ENCODE results near the gene CASQ2.

DNA sequence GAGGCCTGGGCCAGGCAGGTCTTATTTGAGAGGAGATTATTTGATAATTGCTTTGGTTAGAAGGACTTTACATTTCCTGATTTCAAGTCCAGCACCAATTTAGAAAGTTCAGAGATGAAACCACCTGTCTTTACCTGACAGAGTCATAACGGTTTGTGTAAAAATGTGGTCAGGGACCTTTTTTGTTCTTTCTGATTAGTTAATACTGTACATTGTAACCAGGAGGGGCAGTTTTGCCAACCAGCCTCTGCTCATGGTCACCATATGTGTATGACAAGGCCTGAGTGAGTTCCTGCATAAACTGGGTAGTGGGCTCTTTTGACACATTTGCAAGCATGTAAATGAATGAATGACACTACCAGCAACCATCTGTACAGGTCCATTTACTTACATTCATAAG is 70.9 kb downstream of the CASQ2 start:
- TF ChIP-seq, protein P1, sequence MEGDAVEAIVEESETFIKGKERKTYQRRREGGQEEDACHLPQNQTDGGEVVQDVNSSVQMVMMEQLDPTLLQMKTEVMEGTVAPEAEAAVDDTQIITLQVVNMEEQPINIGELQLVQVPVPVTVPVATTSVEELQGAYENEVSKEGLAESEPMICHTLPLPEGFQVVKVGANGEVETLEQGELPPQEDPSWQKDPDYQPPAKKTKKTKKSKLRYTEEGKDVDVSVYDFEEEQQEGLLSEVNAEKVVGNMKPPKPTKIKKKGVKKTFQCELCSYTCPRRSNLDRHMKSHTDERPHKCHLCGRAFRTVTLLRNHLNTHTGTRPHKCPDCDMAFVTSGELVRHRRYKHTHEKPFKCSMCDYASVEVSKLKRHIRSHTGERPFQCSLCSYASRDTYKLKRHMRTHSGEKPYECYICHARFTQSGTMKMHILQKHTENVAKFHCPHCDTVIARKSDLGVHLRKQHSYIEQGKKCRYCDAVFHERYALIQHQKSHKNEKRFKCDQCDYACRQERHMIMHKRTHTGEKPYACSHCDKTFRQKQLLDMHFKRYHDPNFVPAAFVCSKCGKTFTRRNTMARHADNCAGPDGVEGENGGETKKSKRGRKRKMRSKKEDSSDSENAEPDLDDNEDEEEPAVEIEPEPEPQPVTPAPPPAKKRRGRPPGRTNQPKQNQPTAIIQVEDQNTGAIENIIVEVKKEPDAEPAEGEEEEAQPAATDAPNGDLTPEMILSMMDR (IDR thresholded peaks at IDR 0.05), result no peak
- TF ChIP-seq RFX5 (IDR thresholded peaks at IDR 0.05; ENCODE audit: low read length) (no peak), GATA2 (CRISPR knock-in tag; IDR thresholded peaks at IDR 0.05) (no peak), EZH2phosphoT487 (IDR thresholded peaks at IDR 0.05; ENCODE audit: borderline replicate concordance, low read depth) (no peak), POLR2AphosphoS5 (IDR thresholded peaks at IDR 0.05; ENCODE audit: low read depth, low read length) (no peak), CHD2 (IDR thresholded peaks at IDR 0.05; ENCODE audit: low read length, partially characterized antibody) (no peak), JUND (IDR thresholded peaks at IDR 0.05) (no peak), RXRA (IDR thresholded peaks at IDR 0.05; ENCODE audit: borderline replicate concordance, low read depth) (no peak), GABPA (IDR thresholded peaks at IDR 0.05; ENCODE audit: low read depth) (no peak)
- TF ChIP-seq, protein P2, sequence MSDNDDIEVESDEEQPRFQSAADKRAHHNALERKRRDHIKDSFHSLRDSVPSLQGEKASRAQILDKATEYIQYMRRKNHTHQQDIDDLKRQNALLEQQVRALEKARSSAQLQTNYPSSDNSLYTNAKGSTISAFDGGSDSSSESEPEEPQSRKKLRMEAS (IDR thresholded peaks at IDR 0.05; ENCODE audit: low read depth), result no peak
- TF ChIP-seq, protein P3, sequence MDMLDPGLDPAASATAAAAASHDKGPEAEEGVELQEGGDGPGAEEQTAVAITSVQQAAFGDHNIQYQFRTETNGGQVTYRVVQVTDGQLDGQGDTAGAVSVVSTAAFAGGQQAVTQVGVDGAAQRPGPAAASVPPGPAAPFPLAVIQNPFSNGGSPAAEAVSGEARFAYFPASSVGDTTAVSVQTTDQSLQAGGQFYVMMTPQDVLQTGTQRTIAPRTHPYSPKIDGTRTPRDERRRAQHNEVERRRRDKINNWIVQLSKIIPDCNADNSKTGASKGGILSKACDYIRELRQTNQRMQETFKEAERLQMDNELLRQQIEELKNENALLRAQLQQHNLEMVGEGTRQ (IDR thresholded peaks at IDR 0.05; ENCODE audit: borderline replicate concordance, low read depth, low read length), result no peak
- TF ChIP-seq, protein P4, sequence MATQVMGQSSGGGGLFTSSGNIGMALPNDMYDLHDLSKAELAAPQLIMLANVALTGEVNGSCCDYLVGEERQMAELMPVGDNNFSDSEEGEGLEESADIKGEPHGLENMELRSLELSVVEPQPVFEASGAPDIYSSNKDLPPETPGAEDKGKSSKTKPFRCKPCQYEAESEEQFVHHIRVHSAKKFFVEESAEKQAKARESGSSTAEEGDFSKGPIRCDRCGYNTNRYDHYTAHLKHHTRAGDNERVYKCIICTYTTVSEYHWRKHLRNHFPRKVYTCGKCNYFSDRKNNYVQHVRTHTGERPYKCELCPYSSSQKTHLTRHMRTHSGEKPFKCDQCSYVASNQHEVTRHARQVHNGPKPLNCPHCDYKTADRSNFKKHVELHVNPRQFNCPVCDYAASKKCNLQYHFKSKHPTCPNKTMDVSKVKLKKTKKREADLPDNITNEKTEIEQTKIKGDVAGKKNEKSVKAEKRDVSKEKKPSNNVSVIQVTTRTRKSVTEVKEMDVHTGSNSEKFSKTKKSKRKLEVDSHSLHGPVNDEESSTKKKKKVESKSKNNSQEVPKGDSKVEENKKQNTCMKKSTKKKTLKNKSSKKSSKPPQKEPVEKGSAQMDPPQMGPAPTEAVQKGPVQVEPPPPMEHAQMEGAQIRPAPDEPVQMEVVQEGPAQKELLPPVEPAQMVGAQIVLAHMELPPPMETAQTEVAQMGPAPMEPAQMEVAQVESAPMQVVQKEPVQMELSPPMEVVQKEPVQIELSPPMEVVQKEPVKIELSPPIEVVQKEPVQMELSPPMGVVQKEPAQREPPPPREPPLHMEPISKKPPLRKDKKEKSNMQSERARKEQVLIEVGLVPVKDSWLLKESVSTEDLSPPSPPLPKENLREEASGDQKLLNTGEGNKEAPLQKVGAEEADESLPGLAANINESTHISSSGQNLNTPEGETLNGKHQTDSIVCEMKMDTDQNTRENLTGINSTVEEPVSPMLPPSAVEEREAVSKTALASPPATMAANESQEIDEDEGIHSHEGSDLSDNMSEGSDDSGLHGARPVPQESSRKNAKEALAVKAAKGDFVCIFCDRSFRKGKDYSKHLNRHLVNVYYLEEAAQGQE (IDR thresholded peaks at IDR 0.05; ENCODE audit: low read depth, low read length), result no peak

Data from SK-N-SH (cell line).